ENCODE measurements around the gene HTRA2.

HTRA2 gene

GRCh38 chr2:74515981-74516633 is 13.6 kb upstream of the HTRA2 start:
- DNase-seq (ENCODE audit: low read depth, low spot score) = no peak

- DNase-seq (ENCODE audit: low read depth, low spot score) = no peak
These were observed 13.1 kb upstream of the HTRA2 start for GRCh38 chr2:74516650-74517049.

- DNase-seq (ENCODE audit: low read depth, low spot score) = no peak
These were observed 7.2 kb upstream of the HTRA2 start for GRCh38 chr2:74522516-74522915.

- DNase-seq (ENCODE audit: low read depth, low spot score) = no peak
These were observed 5.7 kb upstream of the HTRA2 start for GRCh38 chr2:74524005-74524404.

GRCh38 chr2:74524955-74525716 is 4.6 kb upstream of the HTRA2 start:
- DNase-seq (ENCODE audit: low read depth, low spot score) = no peak

DNA sequence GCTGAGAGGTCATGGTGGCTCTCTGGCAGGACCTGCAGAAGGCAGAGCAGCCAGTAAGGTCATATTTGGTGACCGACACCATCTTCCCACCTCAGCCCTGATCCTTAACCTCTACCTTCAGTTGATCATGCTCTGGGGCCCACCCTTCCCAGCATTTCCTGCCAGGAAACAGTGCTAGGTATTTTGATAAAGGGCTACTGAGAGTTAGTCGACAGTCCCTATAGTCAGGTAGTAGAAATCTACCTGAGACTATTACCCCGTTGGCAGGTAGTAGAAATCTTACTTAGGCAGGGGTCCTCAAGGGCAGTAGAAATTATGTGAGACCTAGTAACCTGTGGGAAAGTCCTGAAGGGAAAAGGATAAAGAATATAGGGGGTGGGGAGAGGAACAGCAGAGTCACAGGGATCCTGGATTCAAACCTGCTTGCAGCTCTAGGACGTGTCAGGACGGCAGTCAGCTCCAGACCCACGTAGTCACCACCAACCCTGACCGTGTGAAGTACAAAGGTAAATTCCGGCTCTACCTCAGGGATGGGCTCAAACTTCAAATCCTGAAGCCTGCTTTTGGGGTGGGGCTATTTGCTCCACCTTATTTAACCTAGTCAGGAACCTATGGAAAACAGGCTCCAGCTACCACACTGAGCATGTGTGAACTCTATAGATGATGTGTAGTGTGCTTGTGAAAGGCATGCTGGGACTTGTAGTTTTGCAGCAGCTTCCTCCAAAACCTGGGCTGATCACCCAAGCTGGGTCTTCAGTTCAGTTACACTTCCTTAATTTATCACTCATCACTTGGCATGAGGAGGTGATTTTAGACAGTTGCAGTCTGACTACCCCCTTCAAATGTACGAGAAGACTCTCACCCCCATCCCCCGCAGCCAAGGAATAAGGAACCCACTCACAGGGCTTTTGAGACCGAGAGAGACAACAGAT is 3.8 kb upstream of the HTRA2 start, which contains the start of gene DQX1:
DQX1 (minus strand) TSS at position 515 of the 932 bp plus-strand sequence; CDS start at position 13, 502 bp downstream.
- DNase-seq (ENCODE audit: low read depth, low spot score) = no peak

DNA sequence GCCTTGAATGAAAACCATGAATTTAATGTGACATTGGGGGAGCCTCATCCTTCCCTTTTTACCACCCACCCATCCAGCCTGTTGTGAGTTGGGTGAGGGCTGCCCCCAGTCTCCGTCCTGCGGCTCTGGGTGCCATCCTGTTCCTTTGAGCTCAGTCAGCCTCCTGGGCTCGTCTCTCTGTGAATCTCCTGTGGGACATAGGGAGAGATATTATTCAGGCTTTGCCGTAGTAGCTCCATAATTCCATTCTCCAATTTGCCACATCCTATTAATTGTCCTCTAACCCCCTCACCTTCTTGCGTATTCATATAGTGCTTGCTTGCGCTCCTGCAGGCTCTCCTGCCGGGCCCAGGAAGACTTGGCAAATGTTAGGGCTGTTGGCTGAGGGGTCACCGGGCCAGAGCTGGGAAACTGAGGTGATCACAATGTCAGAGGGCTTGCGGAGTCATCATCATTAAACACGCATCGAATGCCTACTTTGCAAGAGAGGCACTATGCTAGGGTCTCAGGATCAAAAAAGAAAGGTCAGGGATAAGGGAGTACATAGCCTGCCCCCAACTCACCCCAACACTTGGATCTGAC is 3.0 kb upstream of the HTRA2 start:
- DNase-seq (ENCODE audit: low read depth, low spot score) = no peak

- DNase-seq (ENCODE audit: low read depth, low spot score) = no peak
These were observed 2.0 kb upstream of the HTRA2 start for GRCh38 chr2:74527741-74528140.

- DNase-seq (ENCODE audit: low read depth, low spot score) = no peak
These were observed 955 bp upstream of the HTRA2 start for GRCh38 chr2:74528600-74529356.

GRCh38 chr2:74530239-74531187 is 780 bp downstream of the HTRA2 start:
- DNase-seq (ENCODE audit: low read depth, low spot score) = no peak

- no peak for DNase-seq (ENCODE audit: low read depth, low spot score)
These were observed 1.9 kb downstream of the HTRA2 start for GRCh38 chr2:74531666-74532065.

GRCh38 chr2:74532222-74532621 is 2.5 kb downstream of the HTRA2 start:
- no peak for DNase-seq (ENCODE audit: low read depth, low spot score)

- DNase-seq (ENCODE audit: low read depth, low spot score) = no peak
These were observed 3.7 kb downstream of the HTRA2 start for GRCh38 chr2:74533464-74533863.

- DNase-seq (ENCODE audit: low read depth, low spot score) = no peak
These were observed 4.7 kb downstream of the HTRA2 start for GRCh38 chr2:74534411-74534810.

- no peak for DNase-seq (ENCODE audit: low read depth, low spot score)
These were observed 5.8 kb downstream of the HTRA2 start for GRCh38 chr2:74535440-74535965.

GRCh38 chr2:74536166-74536950 is 6.6 kb downstream of the HTRA2 start:
- DNase-seq (ENCODE audit: low read depth, low spot score) = no peak

DNA sequence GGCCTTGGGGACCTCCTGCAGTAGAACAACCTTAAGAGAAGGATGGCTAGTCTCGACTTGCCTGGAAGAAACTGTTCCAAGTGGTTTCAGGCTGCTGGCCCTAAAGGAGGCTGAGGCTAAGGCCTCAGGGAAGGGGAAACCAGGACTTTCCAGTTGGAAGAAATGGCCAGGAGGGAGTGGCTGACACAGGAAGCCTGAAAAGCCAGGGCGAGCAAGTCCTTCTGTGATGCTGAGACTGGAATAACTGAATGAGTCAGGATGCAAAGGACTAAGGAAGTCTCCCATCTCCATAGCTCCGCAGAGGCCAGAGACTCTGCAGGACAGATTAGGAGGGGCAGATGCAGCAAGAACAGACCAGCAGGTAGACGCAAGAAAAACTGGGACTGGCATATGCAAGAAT is 7.4 kb downstream of the HTRA2 start:
- DNase-seq (ENCODE audit: low read depth, low spot score) = no peak

GRCh38 chr2:74538881-74539339 is 9.2 kb downstream of the HTRA2 start:
- no peak for DNase-seq (ENCODE audit: low read depth, low spot score)

GRCh38 chr2:74540291-74540690 is 10.6 kb downstream of the HTRA2 start:
- no peak for DNase-seq (ENCODE audit: low read depth, low spot score)

Measured in smooth muscle cell of the brain vasculature (primary cell).